NCI-H446 (cell line): ENCODE results near the gene RASAL1.

Source experiments
- DNase-seq, 2 experiments: peaks; one replicate each; lab custom pipeline; 2025; lab: John Stamatoyannopoulos, UW

Gene RASAL1

GRCh38 chr12:113058553-113058952, 77.0 kb downstream of the RASAL1 start:
- no peak for DNase-seq

DNA sequence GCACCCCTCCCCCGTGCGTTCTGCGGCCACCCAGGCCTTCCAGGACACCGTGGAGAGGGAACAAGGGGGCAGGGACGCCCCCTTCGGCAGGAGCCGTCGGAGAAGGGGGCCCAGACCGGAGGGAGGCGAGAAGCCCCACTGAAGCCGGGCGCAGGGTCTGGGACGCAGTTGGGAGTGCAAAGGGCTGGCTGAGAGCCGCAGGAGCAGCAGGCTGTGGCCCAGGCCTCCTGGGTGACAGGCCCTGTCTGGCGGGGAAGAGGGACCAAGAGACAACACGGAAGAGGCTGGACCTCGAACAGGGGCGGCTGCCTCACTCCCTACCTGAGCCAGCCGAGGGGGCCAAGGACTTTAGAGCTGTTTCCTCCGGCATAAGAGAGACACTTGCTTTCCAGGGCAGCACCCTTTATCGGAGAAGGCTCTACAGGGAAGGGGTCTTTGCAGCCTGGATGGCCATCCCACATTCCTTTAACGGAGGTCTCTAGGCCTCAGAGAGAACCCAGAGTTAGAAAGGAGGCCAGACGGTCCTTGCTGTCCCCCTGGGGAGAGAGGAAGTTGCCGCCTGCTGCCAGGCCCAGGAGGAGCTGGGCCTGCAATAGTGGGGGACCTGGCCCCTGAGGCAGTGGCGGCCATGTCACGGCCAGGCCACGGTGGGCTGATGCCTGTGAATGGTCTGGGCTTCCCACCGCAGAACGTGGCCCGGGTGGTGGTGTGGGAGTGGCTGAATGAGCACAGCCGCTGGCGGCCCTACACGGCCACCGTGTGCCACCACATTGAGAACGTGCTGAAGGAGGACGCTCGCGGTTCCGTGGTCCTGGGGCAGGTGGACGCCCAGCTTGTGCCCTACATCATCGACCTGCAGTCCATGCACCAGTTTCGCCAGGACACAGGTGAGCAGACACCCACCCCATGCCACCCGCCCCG, 77.7 kb downstream of the RASAL1 start:
- DNase-seq: no peak

DNA sequence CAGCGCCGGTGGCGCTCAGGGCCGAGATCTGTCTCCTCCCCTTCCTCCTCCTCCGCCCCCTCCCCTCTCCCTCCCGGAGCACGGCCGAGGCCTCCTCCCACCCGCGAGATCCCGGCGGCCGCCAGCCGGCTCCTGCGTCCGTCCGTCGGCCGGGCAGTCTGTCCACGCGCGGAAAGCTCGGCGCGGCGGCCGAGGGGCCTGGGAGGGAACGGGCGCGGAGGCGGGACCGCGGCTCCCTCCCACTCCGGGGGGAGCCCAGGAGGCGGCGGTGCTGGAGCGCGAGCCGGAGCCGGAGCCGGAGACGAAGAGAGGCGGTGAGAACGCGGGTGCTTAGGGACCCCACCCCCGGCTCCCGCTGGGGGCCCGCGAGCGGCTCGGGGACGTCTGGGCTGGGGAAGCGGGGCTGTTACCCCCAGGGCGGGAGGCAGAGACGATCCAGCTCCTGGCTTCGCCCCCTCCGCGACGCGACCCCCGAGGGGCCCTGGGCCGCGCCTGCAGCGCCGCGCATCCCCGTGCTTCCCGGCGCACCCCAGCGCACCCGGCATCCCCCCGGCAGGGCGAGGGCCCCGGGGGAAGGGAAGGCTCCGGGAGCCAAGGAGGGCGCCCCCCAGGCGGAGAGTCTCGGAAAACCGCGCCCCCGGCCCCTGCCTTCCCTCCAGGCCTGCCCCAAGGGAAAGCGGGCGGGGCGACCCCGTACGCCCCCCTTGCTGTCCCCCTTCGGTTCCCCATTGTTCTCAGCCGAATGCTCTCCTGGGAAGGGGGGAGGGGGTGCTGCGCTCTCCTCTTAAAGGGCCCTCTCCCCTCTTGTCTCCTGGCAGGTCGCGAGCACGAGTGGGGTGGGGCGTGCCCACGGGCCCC, 78.7 kb downstream of the RASAL1 start, which contains the start of gene DTX1:
DTX1 (plus strand) TSS at position 100 of the 858 bp plus-strand sequence. CDS start 1,463 bp downstream, outside the sequence.
- peak in 1 of 2 experiments; percentile 27 for DNase-seq

DNA sequence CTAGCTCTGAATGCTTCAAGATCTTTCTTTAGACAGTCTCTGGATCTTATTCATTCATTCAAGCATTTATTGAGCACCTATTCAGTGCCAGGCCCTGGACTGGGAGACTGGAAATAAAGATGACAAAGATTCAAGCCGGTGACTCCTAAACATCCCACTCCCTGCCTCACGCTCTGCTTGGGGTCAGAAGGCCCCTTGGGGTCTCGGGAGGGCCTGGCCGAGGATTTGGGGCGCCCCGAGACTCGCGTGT, 79.3 kb downstream of the RASAL1 start:
- no peak for DNase-seq

- DNase-seq: no peak
Observed at GRCh38 chr12:113055594-113056380, 79.8 kb downstream of the RASAL1 start.

DNA sequence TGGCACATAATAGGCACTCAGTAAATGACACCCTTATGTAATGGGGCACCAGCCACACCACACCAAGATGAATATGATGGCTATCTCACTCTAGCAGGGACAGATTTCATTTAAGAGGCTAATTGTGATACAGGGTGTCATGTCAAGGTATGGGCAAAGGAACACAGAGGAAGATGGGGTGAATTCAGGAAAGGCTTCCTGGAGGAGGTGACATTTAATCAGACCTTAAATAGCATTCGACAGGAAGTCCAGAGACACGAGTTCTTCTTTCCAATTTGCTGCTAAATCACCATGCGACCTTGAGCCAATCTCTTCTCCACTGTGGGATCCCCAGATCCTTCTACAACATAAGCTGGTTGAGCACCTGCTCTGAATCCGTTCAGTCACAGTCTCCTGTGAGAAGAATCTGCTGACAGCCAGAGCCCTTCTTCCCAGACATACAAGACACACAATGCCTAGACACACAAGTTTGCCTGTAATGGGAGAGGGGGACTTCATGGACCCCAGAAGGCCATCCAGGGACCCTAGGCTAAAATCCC, 80.5 kb downstream of the RASAL1 start:
- no peak for DNase-seq

GRCh38 chr12:113052326-113052725, 83.2 kb downstream of the RASAL1 start:
- DNase-seq: no peak

DNA sequence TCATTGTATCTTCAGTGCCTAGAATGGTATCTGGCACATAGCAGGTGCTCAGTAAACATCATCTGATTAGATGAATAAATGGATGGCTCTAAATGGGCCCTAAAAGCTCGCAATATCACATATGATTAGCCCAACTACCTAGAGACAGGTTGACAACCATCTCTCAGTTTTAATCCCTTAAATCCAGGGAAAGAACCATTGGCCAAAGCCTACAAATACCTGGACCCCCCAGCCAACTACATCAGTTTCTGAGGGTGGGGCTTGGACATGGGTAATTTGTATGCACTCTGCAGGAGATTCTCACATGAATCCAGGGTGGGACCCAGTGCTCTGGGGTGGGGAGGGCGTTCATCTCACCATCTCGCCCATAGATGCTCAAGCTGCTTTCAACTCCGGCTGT, 83.8 kb downstream of the RASAL1 start:
- DNase-seq: no peak

DNA sequence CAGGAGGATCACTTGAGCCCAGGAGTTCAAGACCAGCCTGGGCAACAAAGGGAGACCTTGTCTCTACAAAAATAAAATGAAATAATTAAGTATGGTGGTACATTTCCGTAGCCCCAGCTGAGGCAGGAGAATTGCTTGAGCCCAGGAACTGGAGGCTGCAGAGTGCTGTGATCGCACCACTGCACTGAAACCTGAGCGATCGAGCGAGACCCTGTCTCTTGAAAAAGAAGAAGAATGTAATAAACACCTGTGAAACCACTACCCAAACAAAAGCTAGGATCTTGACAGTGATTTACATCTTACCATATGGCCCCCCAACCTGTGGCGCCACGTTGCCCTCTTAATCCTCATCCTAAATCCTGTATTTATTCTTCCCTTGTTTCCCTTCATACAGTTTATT, 84.8 kb downstream of the RASAL1 start:
- no peak for DNase-seq

DNA sequence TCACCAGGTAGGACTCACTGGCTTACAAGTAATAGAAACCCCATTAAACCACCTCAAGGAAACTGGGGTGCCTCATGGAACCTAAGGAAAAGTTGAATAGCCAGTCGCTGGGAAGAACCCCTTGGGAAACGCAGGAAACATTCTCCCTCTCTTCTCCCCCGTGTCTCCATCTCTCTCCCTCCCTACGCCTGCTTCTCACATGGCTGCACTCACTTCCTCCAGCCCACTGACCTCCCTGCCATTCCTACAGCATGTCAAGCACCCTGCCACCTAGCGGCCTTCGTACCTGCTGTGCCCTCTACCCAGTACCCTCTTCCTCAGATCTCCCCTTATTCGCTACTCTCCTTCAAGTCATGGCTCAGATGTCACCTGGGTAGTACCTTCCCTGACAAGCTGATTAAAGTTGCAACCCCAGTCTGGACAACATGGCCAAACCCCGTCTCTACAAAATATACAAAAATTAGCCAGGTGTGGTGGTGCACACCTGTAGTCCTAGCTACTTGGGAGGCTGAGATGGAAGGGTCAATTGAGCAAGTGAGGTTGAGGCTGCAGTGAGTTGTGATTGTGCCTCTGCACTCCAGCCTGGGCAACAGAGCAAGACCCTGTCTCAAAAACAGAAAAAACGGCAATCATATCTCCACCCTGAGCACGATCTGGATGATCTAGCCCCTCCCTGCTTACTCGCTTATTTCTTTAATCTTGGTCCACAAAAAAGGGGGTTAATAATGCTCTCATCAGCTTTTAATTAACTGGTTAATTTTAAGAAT, 85.4 kb downstream of the RASAL1 start:
- no peak for DNase-seq
